Measurements from ENCODE around the gene DMRTC2.

The DMRTC2 gene

GRCh38 chr19:41864374-41864773 is 19.5 kb downstream of the DMRTC2 start:
- Histone ChIP-seq H3K4me3 (no peak overlapping the region), H3K36me3 (peaks cover 53 to 83% (median 73%) of the 10 kb centered on the region in 3 donors), H3K27ac (no peak overlapping the region), H3K9me3 (no peaks in the 10 kb centered on the region), H3K27me3 (no peaks in the 10 kb centered on the region), H3K4me1 (peaks cover 0 to 43% (median 29%) of the 10 kb centered on the region in 4 donors)
- intact Hi-C loops (cut with DNase I; ENCODE audit: low total_unique reads), result no loop called here
- TF ChIP-seq CTCF (IDR thresholded peaks at IDR 0.05), result no peak
- no peak for DNase-seq

GRCh38 chr19:41866284-41866683 is 21.4 kb downstream of the DMRTC2 start:
- DNase-seq, result no peak
- Histone ChIP-seq H3K4me3 (no peak overlapping the region), H3K9me3 (no peaks in the 10 kb centered on the region), H3K36me3 (peaks cover 69 to 99% (median 86%) of the 10 kb centered on the region in 3 donors), H3K27me3 (no peaks in the 10 kb centered on the region), H3K4me1 (peaks cover 0 to 34% (median 20%) of the 10 kb centered on the region in 4 donors), H3K27ac (no peak overlapping the region)
- TF ChIP-seq CTCF (IDR thresholded peaks at IDR 0.05), result no peak
- intact Hi-C loops (cut with DNase I; ENCODE audit: low total_unique reads), result no loop called here

- no peak for DNase-seq
These were observed 23.5 kb downstream of the DMRTC2 start for GRCh38 chr19:41868120-41868988.

GRCh38 chr19:41868989-41869300 is 24.1 kb downstream of the DMRTC2 start:
- Histone ChIP-seq H3K27ac (no peak overlapping the region), H3K9me3 (no peaks in the 10 kb centered on the region), H3K4me1 (peaks cover 0 to 10% (median 2%) of the 10 kb centered on the region in 4 donors), H3K4me3 (no peak overlapping the region), H3K36me3 (peaks cover 52 to 86% (median 69%) of the 10 kb centered on the region in 3 donors), H3K27me3 (no peaks in the 10 kb centered on the region)
- DNase-seq, result no peak
- TF ChIP-seq CTCF (IDR thresholded peaks at IDR 0.05), result no peak
- intact Hi-C loops (cut with DNase I; ENCODE audit: low total_unique reads), result no loop called here

More at GRCh38 chr19:41868120-41868988, 23.5 kb downstream of the DMRTC2 start:
- H3K9me3 ChIP-seq, result no peaks in the 10 kb centered on the region
- H3K27ac ChIP-seq, result no peak overlapping the region
- intact Hi-C loops (cut with DNase I; ENCODE audit: low total_unique reads), result no loop called here
- H3K4me1 ChIP-seq, result peaks cover 0 to 14% (median 5%) of the 10 kb centered on the region in 4 donors
- peaks cover 54 to 92% (median 74%) of the 10 kb centered on the region in 3 donors for H3K36me3 ChIP-seq
- no peaks in the 10 kb centered on the region for H3K27me3 ChIP-seq
- TF ChIP-seq CTCF (IDR thresholded peaks at IDR 0.05), result no peak
- H3K4me3 ChIP-seq, result no peak overlapping the region

GRCh38 chr19:41869374-41869955 is 24.6 kb downstream of the DMRTC2 start:
- no peak overlapping the region for H3K4me3 ChIP-seq
- H3K27me3 ChIP-seq, result no peaks in the 10 kb centered on the region
- intact Hi-C loops (cut with DNase I; ENCODE audit: low total_unique reads), result no loop called here
- peaks cover 47 to 80% (median 64%) of the 10 kb centered on the region in 3 donors for H3K36me3 ChIP-seq
- TF ChIP-seq CTCF (IDR thresholded peaks at IDR 0.05), result no peak
- no peaks in the 10 kb centered on the region for H3K9me3 ChIP-seq
- no peak overlapping the region for H3K27ac ChIP-seq
- H3K4me1 ChIP-seq, result peaks cover 0 to 10% (median 0%) of the 10 kb centered on the region in 4 donors
- DNase-seq, result no peak

Measured in tibial artery (tissue), 4 donors.